ENCODE results near the gene FOLR1.
"Not testable (repeated sequence)": the region's sequence is repeated elsewhere in the genome, so short reads cannot be mapped to it uniquely, and the experiment has no call there.

The FOLR1 gene

GRCh38 chr11:72190631-72191071 is 1.3 kb upstream of the FOLR1 start:
- DNase-seq (ENCODE audit: low read depth) = no peak
- no peak for TF ChIP-seq CTCF (IDR thresholded peaks at IDR 0.05; ENCODE audit: insufficient read depth, low read depth, low read length, missing control alignments)
- H3K4me3 ChIP-seq (ENCODE audit: low read depth, low read length) = no peak overlapping the region

- TF ChIP-seq CTCF (IDR thresholded peaks at IDR 0.05; ENCODE audit: insufficient read depth, low read depth, low read length, missing control alignments) = no peak
- H3K4me3 ChIP-seq (ENCODE audit: low read depth, low read length) = no peak overlapping the region
Measured at GRCh38 chr11:72195518-72196270, 3.8 kb downstream of the FOLR1 start.

GRCh38 chr11:72201445-72201844 is 9.5 kb downstream of the FOLR1 start:
- DNase-seq (ENCODE audit: low read depth); H3K4me3 ChIP-seq (ENCODE audit: low read depth, low read length): not testable (repeated sequence)

More at GRCh38 chr11:72195518-72196270, 3.8 kb downstream of the FOLR1 start:
- DNase-seq (ENCODE audit: low read depth) = no peak

- no peak for TF ChIP-seq CTCF (IDR thresholded peaks at IDR 0.05; ENCODE audit: insufficient read depth, low read depth, low read length, missing control alignments)
- DNase-seq (ENCODE audit: low read depth) = no peak
- H3K4me3 ChIP-seq (ENCODE audit: low read depth, low read length) = no peak overlapping the region
Measured at GRCh38 chr11:72202571-72202970, 10.6 kb downstream of the FOLR1 start.

GRCh38 chr11:72203163-72203562 is 11.2 kb downstream of the FOLR1 start:
- H3K4me3 ChIP-seq (ENCODE audit: low read depth, low read length) = no peak overlapping the region
- no peak for DNase-seq (ENCODE audit: low read depth)
- no peak for TF ChIP-seq CTCF (IDR thresholded peaks at IDR 0.05; ENCODE audit: insufficient read depth, low read depth, low read length, missing control alignments)

GRCh38 chr11:72204886-72205285 is 12.9 kb downstream of the FOLR1 start:
- no peak for DNase-seq (ENCODE audit: low read depth)
- TF ChIP-seq CTCF (IDR thresholded peaks at IDR 0.05; ENCODE audit: insufficient read depth, low read depth, low read length, missing control alignments) = no peak
- H3K4me3 ChIP-seq (ENCODE audit: low read depth, low read length) = no peak overlapping the region

GRCh38 chr11:72206794-72207193 is 14.9 kb downstream of the FOLR1 start:
- DNase-seq (ENCODE audit: low read depth); H3K4me3 ChIP-seq (ENCODE audit: low read depth, low read length): not testable (repeated sequence)

- no peak for DNase-seq (ENCODE audit: low read depth)
- TF ChIP-seq CTCF (IDR thresholded peaks at IDR 0.05; ENCODE audit: insufficient read depth, low read depth, low read length, missing control alignments) = no peak
- H3K4me3 ChIP-seq (ENCODE audit: low read depth, low read length) = no peak overlapping the region
Measured at GRCh38 chr11:72208281-72208680, 16.3 kb downstream of the FOLR1 start.

All from GM12865 (cell line).